HG03108 (cell line): ENCODE data around the gene ABHD15.
A peak's percentile ranks its signal among the peaks of the same experiment; 100 is the strongest.

ENCODE experiments used
- ATAC-seq: cut with Tn5 transposase; IDR thresholded peaks from one replicate; pipeline ENCODE4 v1.9.1; 2021; ENCODE audit warnings: moderate library complexity; ENCODE audit not compliant: unreplicated experiment

ABHD15 gene, protein sequence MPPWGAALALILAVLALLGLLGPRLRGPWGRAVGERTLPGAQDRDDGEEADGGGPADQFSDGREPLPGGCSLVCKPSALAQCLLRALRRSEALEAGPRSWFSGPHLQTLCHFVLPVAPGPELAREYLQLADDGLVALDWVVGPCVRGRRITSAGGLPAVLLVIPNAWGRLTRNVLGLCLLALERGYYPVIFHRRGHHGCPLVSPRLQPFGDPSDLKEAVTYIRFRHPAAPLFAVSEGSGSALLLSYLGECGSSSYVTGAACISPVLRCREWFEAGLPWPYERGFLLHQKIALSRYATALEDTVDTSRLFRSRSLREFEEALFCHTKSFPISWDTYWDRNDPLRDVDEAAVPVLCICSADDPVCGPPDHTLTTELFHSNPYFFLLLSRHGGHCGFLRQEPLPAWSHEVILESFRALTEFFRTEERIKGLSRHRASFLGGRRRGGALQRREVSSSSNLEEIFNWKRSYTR

DNA sequence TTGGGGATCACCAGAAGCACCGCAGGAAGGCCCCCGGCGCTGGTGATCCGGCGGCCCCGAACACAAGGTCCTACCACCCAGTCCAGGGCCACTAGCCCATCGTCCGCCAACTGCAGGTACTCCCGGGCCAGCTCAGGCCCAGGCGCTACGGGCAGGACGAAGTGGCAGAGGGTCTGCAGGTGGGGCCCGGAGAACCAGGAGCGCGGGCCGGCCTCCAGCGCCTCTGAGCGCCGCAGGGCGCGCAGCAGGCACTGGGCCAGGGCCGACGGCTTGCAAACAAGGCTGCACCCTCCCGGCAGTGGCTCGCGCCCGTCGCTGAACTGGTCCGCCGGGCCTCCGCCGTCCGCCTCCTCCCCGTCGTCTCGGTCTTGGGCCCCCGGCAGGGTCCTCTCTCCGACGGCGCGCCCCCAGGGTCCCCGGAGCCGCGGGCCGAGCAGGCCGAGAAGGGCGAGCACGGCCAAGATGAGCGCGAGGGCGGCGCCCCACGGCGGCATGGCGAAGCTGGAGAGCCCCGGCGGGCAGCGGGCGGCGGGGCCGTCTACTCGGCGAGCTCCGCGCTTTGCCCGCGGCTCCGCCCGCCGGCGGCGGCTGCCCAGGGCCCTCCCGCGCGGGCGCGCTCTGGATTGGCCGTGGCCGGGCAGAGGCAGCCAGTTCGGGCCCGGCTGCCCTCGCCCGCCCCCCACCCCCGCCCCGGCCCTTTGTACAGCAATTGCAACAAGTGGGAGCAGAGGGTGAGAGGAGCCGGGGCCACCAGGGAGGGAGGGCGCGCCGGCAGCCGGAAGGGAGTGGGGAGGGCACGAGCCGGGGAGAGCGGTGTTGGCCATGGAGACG lies at the start of gene ABHD15:
TSS of gene ABHD15 (minus strand) at position 565 of the 831 bp plus-strand sequence. CDS start at position 494, 71 bp downstream.
- peak; percentile 21 for ATAC-seq

DNA sequence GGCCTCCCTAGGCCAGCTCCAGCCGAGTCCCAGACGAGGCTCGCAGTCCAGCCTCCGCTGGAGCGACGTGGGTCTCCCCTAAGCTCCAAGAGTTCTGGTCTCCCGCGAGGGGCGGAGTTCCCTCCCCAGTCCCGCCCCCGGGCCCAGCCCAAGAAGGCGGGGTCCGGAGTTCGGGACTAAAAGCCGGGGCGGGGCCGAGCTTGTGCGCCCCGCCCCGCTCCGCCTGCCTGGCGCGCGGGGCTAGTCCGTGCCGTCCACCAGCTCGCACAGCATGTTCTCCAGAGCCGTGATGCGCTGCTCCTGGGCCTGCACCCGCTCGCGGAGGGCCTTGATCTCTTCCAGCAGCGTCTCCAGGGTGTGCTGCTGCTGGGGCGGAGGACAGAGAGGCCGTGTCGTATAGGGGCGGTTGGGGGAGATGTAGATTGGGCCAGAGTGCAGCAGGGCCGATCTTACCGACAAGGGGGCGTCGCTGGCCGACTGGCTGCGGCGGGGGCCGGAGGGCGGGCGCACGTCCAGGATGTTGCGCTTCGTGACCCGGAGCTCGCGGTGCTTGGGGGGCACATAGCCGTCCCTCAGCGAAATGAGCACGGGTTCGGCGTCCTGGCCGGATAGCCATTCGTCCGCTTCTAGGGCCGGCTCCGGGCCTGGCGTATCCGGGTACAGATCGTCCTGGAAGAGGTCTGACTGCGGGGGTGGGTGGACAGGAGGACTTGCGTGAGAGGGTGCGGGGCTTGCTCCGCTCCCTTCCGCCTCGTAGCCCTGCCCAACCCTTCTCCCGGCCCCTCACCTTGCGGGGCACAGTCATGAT lies 48.9 kb upstream of the ABHD15 start:
- peak; percentile 57 for ATAC-seq

DNA sequence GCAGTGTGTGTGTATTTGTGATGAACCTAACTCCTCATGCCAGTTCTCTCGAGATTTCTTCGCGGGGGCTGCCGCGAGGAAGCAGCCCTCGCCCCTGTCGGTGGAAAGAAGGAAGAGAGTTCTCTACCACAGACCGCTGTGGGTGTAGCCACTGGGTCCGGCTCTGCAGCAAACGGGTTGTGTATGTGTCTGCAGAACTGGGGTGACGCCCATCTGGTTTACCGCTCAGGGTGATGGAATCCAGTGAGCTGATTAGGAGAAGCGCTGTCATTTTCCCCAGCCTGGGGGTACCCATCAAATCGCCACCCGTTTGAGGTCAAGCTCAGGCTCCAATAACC lies 48.2 kb upstream of the ABHD15 start:
- ATAC-seq, result no peak

DNA sequence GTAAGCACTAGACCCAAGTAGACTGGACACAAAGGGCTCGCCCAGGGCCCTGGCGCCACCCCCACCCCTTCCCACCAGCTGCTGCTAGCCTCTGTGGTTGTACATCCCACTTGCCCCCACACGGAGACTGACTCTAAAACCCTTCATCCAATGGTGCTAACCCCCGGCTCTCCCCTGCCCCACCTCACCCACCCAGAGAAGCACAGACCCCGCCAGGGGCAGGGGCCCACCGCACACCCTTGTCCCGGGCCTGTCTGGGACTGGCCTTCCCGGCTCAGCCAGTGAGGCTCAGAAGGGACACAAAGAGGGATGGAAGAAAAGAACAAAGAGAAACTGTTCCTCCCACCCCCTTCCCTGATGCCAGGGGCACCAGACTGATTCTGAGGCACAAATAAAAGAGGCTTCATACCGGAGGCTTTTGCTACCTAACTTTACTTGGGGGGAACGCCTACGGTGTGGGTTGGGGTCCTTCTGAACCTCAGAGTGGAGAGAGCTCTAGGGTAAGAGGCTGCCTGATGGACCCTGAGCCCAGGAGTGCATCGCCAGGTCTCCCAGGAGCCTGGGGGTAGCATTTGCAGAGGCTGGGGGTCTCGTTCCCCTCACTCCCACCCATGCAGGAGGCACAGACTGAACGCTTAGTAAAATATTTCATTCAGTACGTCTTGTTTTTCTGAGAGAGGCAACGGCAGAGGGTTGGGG lies 47.7 kb upstream of the ABHD15 start:
- no peak for ATAC-seq

DNA sequence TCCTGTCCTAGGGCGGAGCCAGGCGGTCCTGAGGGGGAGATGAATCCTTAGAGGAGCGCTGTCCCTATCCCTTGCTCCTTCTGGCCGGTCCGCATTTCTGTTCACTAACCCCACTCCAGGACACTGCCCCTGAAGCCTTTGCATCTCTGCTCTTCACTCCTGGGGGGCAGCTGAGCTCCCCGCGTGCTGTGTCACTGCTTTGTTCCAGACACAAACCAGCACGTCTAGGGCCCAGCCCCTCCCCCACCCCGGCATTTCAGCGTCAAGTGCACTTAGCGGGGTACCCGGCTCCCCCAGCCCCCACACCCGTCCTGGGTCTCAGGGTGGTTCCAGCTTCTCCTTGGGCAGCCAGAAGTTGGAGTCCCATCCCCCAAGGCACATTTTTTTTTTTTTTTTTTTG lies 47.0 kb upstream of the ABHD15 start:
- no peak for ATAC-seq

DNA sequence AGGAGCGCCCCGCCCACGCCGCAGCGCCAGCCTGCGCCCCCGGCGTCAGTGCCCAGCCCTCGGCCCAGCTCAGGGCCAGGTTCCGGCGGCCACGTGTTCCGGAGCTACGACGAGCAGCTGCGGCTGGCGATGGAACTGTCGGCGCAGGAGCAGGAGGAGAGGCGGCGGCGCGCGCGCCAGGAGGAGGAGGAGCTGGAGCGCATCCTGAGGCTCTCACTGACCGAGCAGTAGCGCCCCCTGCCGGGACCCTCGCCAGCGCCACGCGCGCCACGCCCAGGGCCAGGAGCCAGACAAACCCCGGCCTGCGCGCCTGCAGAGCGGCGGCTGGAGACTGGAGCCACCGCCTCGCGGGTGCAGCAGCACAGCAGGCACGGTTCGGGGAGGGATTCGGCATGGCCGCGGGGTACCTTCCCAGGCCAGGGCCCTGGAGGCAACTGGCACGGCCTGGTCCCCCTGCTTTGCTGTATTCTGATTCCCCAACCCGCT lies 46.6 kb upstream of the ABHD15 start:
- no peak for ATAC-seq

DNA sequence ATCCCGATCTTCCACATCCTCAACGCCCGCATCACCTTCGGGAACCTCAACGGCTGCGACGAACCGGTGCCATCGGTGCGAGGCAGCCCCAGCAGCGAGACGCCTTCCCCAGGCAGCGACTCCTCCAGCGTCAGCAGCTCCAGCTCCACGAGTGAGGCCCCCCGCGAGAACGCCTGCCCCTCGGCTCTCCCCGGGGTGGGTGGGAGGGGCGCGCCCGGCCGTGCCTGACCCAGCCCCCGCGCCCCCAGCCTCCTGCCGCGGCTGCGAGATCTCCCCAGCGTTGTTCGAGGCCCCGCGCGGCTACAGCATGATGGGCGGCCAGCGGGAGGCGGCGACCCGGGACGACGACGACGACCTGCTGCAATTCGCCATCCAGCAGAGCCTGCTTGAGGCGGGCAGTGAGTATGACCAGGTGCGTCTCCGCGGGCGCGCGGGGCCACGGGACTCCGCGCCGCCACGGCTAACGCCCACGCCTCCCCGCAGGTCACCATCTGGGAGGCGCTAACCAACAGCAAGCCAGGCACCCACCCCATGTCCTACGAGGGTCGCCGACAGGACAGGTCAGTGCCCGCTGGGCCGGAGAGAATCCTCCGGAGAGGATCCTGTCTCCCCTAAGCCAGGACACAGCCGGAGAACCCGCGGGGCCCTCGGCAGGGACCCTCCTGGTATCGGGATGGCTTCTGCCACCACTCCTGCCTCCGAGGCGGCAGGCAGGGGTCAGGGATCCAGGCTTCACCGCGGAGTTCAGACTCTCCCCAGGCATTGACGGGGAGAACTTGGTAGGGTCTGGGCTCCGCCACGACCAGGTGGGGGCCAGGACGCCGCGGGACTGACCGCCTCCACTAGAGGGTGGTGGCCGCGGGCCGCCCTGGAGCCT lies 45.8 kb upstream of the ABHD15 start:
- ATAC-seq, result no peak

DNA sequence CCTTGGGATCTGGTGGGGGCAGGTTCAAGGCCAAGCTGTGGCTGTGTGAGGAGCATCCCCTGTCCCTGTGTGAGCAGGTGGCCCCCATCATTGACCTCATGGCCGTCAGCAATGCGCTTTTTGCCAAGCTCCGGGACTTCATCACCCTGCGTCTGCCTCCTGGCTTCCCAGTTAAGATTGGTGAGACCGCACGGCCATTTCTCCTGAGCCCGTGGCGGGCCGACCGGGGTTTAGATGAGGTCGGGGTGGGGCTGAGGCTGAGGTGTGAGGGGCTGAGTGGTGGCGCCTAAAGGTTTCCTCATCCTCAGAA lies 45.2 kb upstream of the ABHD15 start:
- ATAC-seq, result no peak

DNA sequence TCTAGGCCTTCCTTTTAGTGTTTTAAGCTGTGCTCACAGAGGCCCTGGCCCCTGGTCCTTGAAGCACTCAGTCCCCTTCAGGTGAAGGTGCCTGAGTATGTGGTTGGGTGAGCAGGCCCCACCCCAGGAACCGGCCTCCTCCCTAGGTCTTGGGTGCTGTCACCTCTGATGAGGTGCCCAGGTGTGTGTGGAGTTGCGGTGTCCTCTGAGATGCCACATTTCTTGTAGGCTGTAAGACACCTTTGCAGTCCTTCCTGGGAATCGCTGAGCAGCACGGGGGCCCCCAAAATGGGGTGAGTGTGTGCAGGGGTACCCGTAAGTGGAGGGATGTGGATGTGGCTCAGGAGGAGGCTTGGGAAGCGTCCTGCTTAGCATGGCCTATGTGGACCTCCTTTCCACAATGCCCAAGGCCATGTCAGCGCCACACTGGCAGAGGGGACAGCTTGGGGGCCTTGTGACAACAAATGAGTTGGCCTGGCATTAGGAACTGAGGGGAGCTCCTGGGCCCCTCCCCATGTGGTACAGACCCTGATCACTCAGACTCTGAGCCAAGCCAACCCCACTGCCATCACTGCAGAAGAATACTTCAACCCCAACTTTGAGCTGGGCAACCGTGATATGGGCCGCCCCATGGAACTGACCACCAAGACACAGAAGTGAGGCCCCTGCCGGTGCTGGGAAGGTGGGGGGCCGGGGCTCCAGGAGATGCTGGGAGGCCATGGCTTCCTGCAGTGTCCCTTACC lies 44.7 kb upstream of the ABHD15 start:
- ATAC-seq, result no peak

DNA sequence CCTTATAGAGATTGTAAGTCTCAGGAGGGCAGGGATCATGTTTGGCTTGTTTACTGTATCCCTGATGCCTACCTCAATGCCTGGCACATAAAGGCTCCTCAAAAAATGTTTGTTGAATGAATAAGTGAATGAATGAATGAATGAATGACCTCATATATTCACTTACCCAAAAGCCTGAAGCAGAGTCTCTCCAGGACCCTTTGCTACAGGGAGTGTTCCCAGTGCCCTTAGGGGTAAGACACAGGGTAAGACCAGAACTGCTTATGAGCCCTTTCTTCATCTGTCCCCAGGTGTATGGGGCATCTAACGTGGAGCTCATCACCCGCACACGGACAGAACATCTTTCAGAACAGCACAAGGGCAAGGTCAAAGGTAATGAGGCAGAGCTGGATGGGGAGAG lies 43.6 kb upstream of the ABHD15 start:
- no peak for ATAC-seq

DNA sequence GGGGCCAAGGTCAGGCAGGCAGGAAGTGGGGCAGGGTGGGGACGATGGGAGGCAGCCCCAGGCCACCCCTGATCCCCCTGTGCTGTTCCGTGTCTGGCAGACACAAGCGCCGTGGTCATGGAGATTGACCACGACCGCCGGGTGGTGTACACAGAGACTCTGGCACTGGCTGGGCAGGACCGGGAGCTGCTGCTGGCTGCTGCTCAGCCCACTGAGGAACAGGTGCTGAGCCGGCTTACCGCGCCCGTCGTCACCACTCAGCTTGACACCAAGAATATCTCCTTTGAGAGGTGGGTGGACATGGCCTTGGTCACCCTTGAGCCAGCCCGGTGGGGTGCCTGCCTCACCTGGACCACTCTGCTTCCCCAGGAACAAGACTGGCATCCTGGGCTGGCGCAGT lies 42.1 kb upstream of the ABHD15 start:
- no peak for ATAC-seq

DNA sequence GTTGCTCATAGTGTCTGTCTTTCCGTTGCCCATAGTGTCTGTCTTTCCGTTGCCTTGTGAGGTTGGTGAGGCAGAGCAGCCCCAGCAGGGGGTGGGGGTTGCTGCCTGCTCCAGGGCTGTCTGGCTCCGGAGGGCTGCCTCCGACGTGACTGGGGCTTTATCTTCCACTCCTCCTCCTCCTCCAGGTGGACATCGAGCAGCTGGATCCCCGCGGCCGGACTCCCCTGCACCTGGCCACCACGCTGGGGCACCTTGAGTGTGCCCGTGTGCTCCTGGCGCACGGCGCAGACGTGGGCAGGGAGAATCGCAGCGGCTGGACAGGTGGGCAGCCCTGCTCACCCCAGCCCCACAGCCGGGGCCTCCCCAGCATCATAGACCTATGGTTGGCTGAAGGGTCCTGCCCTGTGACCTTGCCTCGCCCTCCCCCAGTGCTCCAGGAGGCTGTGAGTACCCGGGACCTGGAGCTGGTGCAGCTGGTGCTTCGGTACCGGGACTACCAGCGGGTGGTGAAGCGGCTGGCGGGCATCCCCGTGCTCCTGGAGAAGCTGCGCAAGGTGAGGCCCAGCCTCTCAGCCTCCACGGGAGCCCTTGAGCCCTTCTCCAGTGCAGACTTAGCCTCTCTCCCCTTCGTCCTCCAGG lies 40.8 kb upstream of the ABHD15 start:
- ATAC-seq, result no peak

DNA sequence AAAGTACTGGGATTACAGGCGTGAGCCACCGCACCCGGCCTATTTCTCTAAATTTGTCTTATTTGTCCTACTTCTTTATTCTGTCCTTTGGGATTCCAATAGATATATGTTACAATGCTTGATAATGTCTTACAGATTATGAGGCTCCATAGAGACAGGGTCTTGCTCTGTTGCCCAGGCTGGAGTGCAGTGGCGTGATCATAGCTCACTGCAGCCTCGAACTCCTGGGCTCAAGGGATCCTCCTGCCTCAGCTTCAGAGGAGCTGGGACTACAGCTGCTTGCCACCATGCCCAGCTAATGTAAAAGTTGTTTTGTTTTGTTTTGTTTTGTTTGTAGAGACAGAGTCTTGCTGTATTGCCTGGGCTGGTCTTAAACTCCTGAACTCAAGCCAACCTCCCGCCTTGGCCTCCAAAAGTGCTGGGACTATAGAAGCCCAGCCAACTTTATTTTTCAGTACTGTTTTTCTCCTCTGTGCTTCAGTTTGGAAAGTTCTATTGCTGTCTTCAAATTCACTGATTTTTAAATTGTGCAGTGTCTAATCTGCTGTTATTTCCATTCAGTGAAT lies 36.4 kb upstream of the ABHD15 start:
- no peak for ATAC-seq

DNA sequence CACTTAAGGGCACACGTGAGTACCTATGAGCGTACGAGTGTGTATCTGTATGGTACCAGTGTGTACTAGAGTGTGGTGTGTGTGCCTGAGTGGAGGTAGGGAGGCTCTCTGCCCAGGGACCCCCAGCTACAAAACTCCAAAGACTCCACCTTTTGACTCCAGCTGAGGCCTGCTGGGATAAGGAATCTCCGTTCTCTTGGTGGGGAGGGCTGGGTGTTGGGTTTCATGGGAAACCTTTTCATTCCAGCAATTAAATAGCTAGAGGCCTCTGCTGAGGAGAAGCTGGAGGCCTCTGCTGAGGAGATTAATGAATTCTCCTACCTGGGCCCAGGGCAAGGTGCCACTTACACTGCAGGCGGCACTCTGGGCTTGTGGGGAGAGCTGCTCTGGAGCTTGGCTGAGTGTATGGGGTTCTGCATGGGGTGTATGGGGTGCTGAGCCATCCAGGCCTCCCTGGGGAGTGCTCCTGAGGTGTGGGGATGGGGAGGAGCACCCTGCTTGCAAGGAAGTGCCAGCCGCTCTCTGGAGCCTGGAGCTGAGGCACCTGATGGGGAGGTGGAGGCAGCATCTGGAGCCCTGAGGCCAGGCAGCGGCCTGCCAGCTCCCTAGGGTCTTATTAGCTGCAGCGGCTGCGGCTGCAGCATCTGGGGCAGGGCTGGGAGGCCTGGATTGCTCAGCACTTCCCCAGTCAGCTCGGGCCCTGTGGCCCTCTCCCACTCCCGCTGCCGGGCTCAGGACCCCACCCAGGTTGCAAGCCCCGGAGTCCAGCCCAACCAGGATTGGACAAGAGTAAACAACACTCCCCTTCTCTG lies 30.7 kb upstream of the ABHD15 start:
- ATAC-seq, result no peak

DNA sequence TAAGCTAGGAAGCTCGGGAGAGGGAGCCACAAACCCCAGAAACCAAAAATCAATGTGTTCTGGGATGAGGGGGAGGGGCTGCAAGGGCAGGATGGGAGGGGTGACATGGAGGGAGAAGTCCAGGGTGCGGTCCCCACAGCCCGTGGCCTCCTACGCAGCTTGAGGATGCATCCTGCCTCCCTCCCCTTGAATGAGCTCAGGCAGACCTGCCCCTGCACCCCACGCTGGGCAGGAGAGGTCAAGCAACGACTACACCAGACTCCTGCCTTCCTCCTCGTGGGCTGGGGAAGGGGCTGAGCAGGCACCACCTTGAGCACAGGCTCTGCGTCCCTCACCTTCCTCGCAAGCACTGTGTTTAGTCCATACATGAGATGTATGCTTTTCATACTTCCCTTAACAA lies 30.0 kb upstream of the ABHD15 start:
- ATAC-seq, result no peak

DNA sequence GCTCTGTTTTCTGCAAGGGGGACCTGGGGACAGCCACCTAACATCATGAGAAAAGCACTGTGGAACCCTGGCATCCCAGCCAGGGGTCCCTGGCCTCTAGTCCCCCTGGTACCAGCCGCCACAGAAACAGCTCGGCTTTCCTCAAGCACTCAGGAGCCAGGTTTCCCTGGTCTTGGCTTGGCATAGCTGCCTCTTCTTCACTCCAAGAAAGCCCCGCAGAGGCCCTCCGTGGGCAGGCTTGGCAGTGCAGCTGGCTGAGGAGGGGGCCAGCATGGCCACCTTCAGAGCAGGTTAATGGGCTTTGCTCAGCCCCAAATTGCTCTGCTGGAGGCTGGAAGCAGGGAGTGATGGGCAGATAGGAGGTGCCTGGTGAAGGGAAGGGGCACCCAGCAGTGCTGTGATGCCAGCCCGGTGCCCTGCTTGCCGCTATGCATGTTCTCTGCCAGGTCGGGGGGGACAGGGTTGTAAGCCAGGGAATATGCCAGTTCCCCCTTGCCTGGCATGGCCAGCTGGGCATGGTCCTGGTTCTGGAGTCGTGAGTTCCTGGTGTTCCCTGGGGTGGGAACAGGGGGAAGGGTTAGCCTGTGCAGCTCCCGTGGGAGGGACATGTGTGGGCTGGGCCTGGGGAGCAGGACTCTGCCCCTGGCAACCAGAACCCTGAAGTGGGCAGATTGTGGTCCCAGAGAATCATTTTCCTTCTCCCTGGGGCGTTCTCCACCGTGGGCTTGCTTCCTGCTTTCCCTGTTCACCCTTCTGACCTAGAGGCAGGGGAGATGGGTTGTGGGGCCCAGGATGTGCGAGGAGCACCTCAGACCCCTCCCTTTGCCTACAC lies 29.3 kb upstream of the ABHD15 start:
- ATAC-seq, result no peak
